Calu3 (cell line): Measurements from ENCODE around the gene SYNPO2. TPM values are rescaled to one million over a fixed set of nuclear protein-coding genes. Genes with fewer than 3 reads are reported as not detected.

Experiments used
- BruUV-seq: library from RNA; stranded (reverse); fragments of 400-500 nt; replicated peaks from 2 replicates; lab custom pipeline; 2021; lab: Mats Ljungman, UMichigan
- CTCF ChIA-PET: fragments of 300-600 bp; sonication (Branson Sonifier 250); formaldehyde crosslinking; loops from one replicate; lab custom pipeline; 2022; ENCODE audit warnings: antibody characterized with exemption; lab: Charles Lee
- DNase-seq: peaks from one replicate; pipeline ENCODE4 v3.0.0; 2022
- H3K27ac Mint-ChIP-seq: one replicate; pipeline ENCODE4 v1.8.0; 2022; ENCODE audit warnings: mixed read lengths; ENCODE audit not compliant: unreplicated experiment
- H3K27me3 Mint-ChIP-seq: one replicate; pipeline ENCODE4 v1.8.0; 2022; ENCODE audit warnings: mixed read lengths; ENCODE audit not compliant: unreplicated experiment
- H3K36me3 Mint-ChIP-seq: one replicate; pipeline ENCODE4 v1.8.0; 2022; ENCODE audit warnings: mild to moderate bottlenecking, moderate library complexity, mixed read lengths; ENCODE audit not compliant: insufficient read depth, unreplicated experiment
- H3K4me1 Mint-ChIP-seq: one replicate; pipeline ENCODE4 v1.8.0; 2022; ENCODE audit warnings: mild to moderate bottlenecking, low read depth, mixed read lengths; ENCODE audit not compliant: unreplicated experiment
- H3K4me3 Mint-ChIP-seq: one replicate; pipeline ENCODE4 v1.8.0; 2022; ENCODE audit warnings: mild to moderate bottlenecking, low read depth, moderate library complexity, mixed read lengths; ENCODE audit not compliant: unreplicated experiment
- H3K9me3 Mint-ChIP-seq: one replicate; pipeline ENCODE4 v1.8.0; 2022; ENCODE audit warnings: low read depth, mixed read lengths; ENCODE audit not compliant: unreplicated experiment
- CTCF ChIP-seq: fragments of 200-600 bp; IDR thresholded peaks from one replicate; pipeline ENCODE4 v1.8.0; 2022; ENCODE audit warnings: antibody characterized with exemption; ENCODE audit not compliant: unreplicated experiment
- intact Hi-C: fragments of 100-400 bp; cut with micrococcal nuclease; formaldehyde crosslinking; loops from one replicate; pipeline ENCODE4 v1.10.0; 2022; ENCODE audit not compliant: unreplicated experiment
- total RNA-seq: library from RNA; stranded (reverse); gene quantifications from 2 replicates; pipeline ENCODE4 v1.2.3, GENCODE V29; 2022

SYNPO2 gene
- total RNA-seq, 1 experiment from 2014 or later, result 0.17 TPM

GRCh38 chr4:118957722-118958445, 69.2 kb downstream of the SYNPO2 start:
- TF ChIP-seq CTCF, result no peak
- intact Hi-C loops, result no loop called here
- no peak for DNase-seq
- Mint-ChIP-seq H3K4me3 (no peak overlapping the region), H3K9me3 (no peaks in the 10 kb centered on the region), H3K36me3 (no peaks in the 10 kb centered on the region), H3K4me1 (no peaks in the 10 kb centered on the region), H3K27ac (no peak overlapping the region), H3K27me3 (no peaks in the 10 kb centered on the region)
- CTCF ChIA-PET, result no interaction called here
- no TSS peak for BruUV-seq

GRCh38 chr4:118962540-118962939, 73.9 kb downstream of the SYNPO2 start:
- Mint-ChIP-seq H3K4me3 (no peak overlapping the region), H3K27ac (no peak overlapping the region), H3K27me3 (no peaks in the 10 kb centered on the region), H3K36me3 (no peaks in the 10 kb centered on the region), H3K4me1 (peaks cover 9% of the 10 kb centered on the region), H3K9me3 (no peaks in the 10 kb centered on the region)
- BruUV-seq, result no TSS peak
- intact Hi-C loops, result no loop called here
- no peak for DNase-seq
- TF ChIP-seq CTCF, result no peak
- CTCF ChIA-PET, result no interaction called here

GRCh38 chr4:118964891-118965411, 76.3 kb downstream of the SYNPO2 start:
- no peak overlapping the region for H3K27ac Mint-ChIP-seq
- no peaks in the 10 kb centered on the region for H3K9me3 Mint-ChIP-seq
- H3K36me3 Mint-ChIP-seq, result no peaks in the 10 kb centered on the region
- no peak for TF ChIP-seq CTCF
- no peak overlapping the region for H3K4me3 Mint-ChIP-seq
- H3K27me3 Mint-ChIP-seq, result no peaks in the 10 kb centered on the region
- BruUV-seq, result no TSS peak
- H3K4me1 Mint-ChIP-seq, result peaks cover 19% of the 10 kb centered on the region
- intact Hi-C loops, result no loop called here
- CTCF ChIA-PET, result no interaction called here
- DNase-seq, result no peak

- DNase-seq, result no peak
- CTCF ChIA-PET, result interaction anchor here (1.5 kb wide), 1 partner anchor 196 kb away, joined by 3 read pairs; no protein-coding TSS in a partner anchor
- intact Hi-C loops, result no loop called here
- no TSS peak for BruUV-seq
- Mint-ChIP-seq H3K27me3 (no peaks in the 10 kb centered on the region), H3K27ac (no peak overlapping the region), H3K4me1 (peaks cover 19% of the 10 kb centered on the region), H3K4me3 (no peak overlapping the region), H3K36me3 (no peaks in the 10 kb centered on the region), H3K9me3 (no peaks in the 10 kb centered on the region)
- TF ChIP-seq CTCF, result no peak
These were observed 78.7 kb downstream of the SYNPO2 start for GRCh38 chr4:118967393-118967792.
